NCI-H2227 treated with DMSO at 0.1 percent for 48 hours (cell line): ENCODE results near the gene MTRR.

ENCODE experiments used
- DNase-seq: peaks from one replicate; lab custom pipeline; 2025; lab: John Stamatoyannopoulos, UW

Gene MTRR

DNA sequence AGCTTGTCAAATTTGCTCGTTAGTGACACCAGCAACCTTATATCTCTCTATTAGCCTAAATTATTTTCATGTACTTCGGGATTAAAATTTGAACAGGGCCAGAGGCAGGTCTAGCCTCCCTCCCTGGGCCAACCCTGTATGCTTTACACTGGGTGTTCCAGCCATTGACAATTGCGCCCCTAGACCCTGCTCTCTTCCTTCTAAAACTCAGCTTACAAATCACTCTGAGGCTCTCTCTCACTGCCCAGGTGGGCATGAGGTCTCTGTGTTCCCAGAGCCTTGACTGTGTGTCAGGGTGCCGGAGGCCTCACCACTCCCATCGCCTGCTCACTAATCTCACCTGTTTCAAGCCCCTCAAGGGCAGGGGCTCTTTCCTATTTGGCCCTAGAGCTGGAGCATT lies 11.6 kb upstream of the MTRR start:
- DNase-seq: no peak

DNA sequence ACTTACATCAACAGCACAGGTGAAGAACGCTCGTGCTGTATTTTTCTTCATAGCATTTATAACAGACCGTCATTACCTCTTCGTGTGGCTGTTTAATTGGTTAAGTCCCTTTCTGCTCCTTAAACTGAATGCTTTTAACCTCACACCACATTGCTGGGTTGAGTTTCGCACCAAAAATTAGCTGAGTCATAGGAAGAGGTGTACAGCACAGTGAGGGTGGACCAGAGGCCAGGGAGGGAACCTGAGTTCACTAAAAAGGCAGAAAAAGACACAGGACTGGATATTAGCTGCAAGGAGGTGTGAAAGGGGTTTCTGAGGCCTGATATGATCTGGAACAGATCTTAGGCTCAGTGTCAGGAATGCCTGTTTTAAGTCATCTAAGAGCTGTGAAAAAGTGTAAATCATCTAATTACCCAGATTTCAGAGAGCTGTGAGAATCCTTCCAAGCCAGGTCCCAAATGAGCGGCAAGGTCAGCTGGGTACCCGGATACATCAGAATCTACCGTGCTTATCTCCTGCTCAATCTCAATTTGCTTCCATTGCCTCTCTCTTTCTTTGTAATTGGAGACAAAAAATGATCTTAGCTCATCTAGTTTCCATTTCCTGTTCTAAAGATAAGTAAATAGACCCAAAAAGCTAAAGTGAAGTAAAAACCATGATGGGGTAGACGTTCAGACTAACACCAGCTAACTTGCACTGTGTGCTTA lies 10.9 kb upstream of the MTRR start:
- DNase-seq: no peak

DNA sequence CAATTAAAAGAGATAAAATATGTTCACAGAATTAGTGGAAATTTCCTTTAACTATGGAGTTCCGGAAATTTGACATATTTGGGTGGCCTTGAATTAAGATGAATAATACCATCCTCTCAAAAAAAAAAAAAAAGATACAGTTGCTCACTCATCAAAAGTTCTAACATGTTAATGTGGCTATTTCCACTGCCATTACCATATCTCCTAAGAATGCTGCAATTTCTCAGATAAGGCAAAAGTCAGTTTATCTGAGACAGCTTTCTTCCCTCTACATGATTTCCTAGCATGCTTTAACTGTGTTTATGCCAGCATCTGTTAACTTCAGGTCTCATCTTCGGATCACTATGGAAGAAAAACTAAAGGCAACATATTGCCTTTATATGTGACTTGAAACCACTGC lies 2.8 kb upstream of the MTRR start:
- DNase-seq: no peak

DNA sequence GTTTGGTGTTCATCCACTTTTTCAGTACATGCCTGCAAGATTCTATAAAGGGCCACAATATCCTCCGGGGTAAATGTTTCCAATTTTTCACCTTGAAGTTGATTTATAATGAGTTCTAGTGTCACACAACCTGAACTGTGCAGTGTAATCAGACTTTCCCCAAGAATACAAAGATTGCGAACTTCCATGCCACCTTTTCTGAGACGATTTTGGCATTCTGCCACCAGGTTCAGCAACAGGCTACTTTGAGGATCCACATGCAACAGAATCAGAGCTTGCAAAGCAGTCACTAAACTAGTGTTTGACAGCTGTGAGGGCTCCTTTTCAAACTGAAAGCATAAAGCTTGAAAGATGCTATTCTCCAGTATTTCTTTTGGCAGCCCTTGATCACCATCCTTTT lies 1.7 kb upstream of the MTRR start:
- DNase-seq: no peak

GRCh38 chr5:7868427-7868772 lies 548 bp upstream of the MTRR start:
- peak; percentile 21 for DNase-seq

- DNase-seq: no peak
Observed at GRCh38 chr5:7869474-7870136, 657 bp downstream of the MTRR start.

- no peak for DNase-seq
Observed at GRCh38 chr5:7871653-7872052, 2.7 kb downstream of the MTRR start.

- no peak for DNase-seq
Observed at GRCh38 chr5:7872517-7873130, 3.7 kb downstream of the MTRR start.

GRCh38 chr5:7873216-7873615 lies 4.3 kb downstream of the MTRR start:
- no peak for DNase-seq

DNA sequence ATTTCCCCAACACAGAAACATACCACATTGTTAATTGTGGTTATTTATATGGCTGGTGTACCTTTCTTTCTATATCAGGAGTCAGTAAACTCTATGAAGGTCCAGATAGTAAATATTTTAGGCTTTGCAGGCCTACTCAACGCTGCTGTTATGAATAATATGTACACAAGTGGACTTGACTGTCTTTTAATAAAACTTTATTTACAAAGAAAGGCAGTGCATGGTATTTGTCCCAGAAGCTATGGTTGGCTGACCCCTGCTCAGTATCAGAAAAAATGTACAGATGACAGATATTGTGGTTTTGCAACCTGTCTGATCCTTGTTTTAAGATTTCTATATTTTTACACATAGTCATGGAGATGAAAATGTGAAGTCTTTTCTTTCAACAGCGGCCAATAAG lies 5.7 kb downstream of the MTRR start:
- DNase-seq: no peak

DNA sequence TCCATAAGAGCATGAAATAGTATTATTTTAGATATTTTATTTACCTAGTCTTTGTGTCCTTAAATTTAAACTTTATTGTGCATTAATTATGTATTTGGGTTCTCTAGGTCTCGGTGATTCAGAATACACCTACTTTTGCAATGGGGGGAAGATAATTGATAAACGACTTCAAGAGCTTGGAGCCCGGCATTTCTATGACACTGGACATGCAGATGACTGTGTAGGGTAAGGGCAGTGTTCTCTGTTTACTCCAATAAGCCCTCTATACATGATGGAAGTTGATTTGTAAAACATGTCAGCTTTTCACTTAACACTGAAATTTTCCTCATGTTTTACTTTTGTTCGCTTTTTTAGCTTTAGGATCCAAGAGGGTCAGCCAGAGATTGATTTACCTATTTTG lies 6.2 kb downstream of the MTRR start:
- no peak for DNase-seq

GRCh38 chr5:7876867-7877266 lies 7.9 kb downstream of the MTRR start:
- no peak for DNase-seq

GRCh38 chr5:7877851-7878250 lies 8.9 kb downstream of the MTRR start:
- DNase-seq: no peak

DNA sequence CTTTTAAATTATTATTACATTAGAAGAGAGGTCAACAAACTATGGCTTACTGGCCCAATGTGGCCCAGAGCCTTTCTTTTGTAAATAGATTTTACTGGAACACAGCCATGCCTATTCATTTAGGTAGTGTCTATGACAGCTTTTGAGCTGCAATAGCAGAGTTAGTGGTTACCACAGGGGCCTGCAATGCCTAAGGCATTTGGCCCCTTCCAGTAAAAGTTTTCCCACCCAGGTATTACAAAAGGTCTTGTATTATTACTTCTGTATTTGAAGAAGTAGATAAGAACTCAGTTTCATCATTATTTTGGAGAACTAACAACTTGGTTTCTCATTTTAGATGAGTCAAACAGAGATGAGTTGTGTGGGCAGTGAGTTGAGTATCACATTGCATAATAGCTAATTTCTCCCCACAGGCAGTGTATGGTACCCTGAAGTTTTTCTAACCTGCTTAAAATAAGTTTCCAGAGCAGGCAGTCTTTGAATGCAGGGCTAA lies 9.5 kb downstream of the MTRR start:
- DNase-seq: no peak

DNA sequence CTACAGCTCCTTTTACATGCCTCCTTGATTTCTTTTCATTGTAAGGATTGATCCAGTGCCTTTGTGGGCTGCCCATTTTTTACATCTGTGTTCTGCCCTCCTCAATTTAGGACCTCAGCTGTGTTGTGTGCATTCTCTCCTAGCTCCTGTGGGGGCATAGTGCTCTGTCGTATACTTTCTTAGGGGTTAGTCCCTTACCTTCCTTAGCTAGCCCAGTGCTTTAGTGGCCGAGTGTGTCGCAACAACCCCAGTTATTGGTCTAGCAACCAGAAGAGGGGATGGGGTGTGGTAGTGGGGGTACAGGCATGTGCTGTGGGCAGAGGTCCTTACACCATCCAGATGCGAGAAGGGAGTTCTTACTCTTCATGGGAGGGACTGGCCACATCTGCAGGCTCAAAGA lies 12.1 kb downstream of the MTRR start:
- DNase-seq: no peak

DNA sequence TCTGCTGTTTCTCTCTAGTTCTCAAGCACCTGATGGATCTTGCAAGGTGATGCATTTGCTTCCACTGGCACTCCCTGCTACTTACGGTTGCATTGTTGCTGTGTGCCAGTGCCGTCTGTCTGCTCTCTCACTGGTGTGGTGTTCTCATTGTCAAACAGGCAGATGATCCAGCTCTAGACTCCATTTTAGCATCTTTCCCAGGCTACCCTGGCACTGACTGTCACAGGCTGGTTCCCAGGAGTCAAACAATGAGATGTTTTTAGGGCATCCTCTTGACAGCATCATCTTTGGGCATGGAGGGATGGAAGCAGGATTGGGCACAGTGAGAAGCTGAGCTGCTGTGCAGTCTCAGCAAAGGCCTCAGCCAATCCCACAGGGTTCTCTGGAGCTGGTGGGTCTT lies 12.9 kb downstream of the MTRR start:
- DNase-seq: no peak

GRCh38 chr5:7882926-7883325 lies 14.0 kb downstream of the MTRR start:
- no peak for DNase-seq

DNA sequence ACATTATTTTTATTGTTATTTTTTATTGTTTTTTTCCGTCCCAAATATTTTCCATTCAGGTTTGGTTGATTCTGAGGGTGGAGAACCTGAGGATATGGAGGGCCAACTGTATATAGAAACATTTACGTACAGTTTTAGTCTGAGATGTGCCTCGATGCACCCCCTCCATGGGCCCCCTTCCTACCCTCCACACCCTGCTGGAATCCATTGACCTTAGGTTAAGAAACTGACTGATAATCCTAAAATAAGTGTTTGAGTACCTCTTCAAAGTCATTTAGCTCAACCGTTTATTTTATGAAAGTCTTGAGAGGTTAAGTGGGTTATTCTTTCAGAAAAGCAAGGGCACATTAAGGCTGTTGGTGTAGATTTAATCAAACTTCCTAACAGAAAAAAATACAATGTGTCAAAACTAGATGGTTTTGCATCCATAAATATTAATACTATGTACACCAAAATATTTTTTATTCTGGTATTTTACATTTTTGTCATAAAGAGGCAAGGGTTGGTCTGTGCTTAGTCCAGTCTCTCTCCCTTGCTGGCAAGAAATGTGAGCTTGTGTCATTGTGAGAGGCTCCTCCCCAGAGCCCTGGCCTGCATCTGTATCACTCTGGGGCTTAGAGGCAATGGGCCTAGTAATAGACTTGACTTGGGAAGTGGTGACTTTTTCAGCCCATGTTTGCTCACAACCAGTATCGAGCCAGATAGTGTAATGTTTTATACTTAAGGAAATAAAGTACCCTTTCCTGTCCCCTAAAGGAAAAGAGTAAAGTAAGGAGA lies 15.7 kb downstream of the MTRR start:
- DNase-seq: no peak

GRCh38 chr5:7886849-7887475 lies 18.0 kb downstream of the MTRR start:
- peak; percentile 29 for DNase-seq

DNA sequence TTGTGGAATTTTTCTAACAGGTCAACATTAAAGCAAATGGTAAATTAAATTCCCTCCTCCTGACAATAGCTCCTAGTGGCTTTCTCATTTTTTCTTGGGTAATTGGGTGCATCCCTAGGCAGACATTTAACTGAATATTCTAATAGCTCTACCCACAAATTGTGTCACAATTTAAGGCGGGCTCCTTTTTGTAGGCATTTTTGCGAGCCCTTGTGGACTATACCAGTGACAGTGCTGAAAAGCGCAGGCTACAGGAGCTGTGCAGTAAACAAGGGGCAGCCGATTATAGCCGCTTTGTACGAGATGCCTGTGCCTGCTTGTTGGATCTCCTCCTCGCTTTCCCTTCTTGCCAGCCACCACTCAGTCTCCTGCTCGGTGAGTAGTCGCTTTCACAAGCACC lies 20.0 kb downstream of the MTRR start:
- DNase-seq: no peak

DNA sequence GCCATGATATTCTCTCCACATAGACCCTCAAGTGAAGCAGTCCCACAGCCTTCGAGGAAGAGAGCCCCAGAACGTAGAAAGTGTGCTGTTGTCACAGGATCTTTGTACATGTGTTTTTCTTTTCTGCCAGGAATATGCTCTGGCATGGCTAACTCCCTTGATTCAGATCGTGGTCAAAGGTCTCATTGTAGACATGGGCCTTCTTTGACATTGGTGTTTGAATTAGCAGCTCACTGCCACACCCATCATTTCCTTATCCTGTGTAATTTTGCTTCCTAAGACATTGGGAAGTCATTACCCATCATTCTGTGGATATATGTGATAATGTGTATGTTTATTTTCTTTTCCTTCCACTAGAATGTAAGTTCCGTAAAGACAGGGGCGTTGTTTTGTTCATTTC lies 25.5 kb downstream of the MTRR start:
- no peak for DNase-seq

- DNase-seq: no peak
Observed at GRCh38 chr5:7894860-7895259, 25.9 kb downstream of the MTRR start.
